Muscle of leg (tissue), 11 donors: ENCODE measurements around the gene IL6R. TPM values are rescaled to one million over a fixed set of nuclear protein-coding genes. Genes with fewer than 3 reads are reported as not detected.
"Not testable (repeated sequence)": the region's sequence is repeated elsewhere in the genome, so short reads cannot be mapped to it uniquely, and the experiment has no call there.

Experiments
- DNase-seq: peaks from one replicate; pipeline ENCODE4 v3.0.0; 2013
- H3K27ac ChIP-seq: one replicate; pipeline ENCODE4 v1.5.1; 2013; ENCODE audit warnings: mild to moderate bottlenecking, low read length, control low read depth
- H3K27me3 ChIP-seq: one replicate; pipeline ENCODE4 v1.6.1; 2013; ENCODE audit warnings: low read length; ENCODE audit not compliant: control insufficient read depth, insufficient read depth
- H3K36me3 ChIP-seq: one replicate; pipeline ENCODE4 v1.6.1; 2013; ENCODE audit warnings: low read length; ENCODE audit not compliant: control insufficient read depth, insufficient read depth
- H3K4me1 ChIP-seq: one replicate; pipeline ENCODE4 v1.6.1; 2013; ENCODE audit warnings: low read length; ENCODE audit not compliant: control insufficient read depth, insufficient read depth
- H3K4me3 ChIP-seq: one replicate; pipeline ENCODE4 v1.5.1; 2013; ENCODE audit warnings: low read length, control low read depth
- H3K9me3 ChIP-seq: replicated peaks from 2 replicates; pipeline ENCODE4 v1.6.1; 2013; ENCODE audit warnings: low read depth, low read length; ENCODE audit not compliant: control insufficient read depth
- WGBS: methylation state at CpG from one replicate; pipeline ENCODE4 v1.1.5; 2013; ENCODE audit warnings: missing lambda C conversion rate; ENCODE audit not compliant: insufficient coverage; 5-methylcytosine and 5-hydroxymethylcytosine counted together
- polyA plus RNA-seq, 8 donors: library from polyadenylated mRNA; unstranded; fragments of 120-200 nt; gene quantifications; one replicate each; pipeline versions ENCODE4 v1.2.1 to v1.2.3, GENCODE V29; 2013; ENCODE audit warnings: inconsistent platforms in 1 of 8, low replicate concordance in 1 of 8; ENCODE audit not compliant: insufficient read length in 8 of 8, insufficient read depth in 1 of 8
- total RNA-seq: library from RNA; stranded (reverse); fragments of 120-200 nt; gene quantifications from one replicate; pipeline ENCODE4 v1.2.4, GENCODE V29; 2013

The IL6R gene
- total and polyA plus RNA-seq, 9 donors, result 2.7 to 7.6 (median 5.2) TPM

DNA sequence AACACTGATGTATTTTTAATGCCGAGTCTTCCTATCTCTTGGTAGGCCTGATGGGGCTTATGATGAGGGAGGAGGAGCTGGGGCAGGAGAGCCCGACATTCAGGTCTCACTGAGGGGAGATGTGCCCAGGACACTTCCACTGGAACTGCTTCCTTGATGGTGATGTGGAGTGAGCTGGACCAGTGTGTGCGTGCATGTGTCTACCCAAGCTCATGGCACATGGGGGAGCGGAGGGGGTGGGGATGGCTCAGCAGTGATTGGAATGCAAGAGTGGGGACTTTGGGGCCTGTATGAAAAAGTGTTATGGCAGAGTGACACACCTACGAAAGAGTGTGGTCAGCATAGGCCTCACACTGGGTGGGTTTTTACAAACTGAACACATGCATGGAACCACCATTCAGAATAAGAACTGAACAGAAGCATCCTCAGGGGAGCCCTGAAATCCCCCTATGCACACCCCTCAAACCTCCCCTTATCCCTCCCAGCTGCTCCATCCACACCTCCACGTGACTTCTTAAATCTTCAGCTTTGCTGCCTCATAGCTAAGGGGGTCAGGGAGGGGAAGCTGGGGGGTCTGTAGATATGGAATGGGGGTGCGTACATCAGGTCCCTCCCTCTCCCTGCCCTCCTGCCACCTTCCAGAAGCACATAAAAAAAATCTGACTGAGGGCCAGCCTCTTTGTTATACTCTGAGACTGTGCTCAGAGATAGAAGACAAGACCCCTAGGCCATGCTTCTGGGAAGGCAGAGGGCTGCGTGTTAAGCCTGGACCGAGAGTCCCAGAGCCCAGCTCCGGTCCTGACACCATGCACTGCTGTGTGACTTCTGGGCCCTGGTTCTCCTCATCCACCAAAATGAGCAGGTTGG, 11.6 kb downstream of the IL6R start:
- Histone ChIP-seq H3K36me3 (no peaks in the 10 kb centered on the region), H3K27me3 (no peaks in the 10 kb centered on the region), H3K9me3 (no peaks in the 10 kb centered on the region), H3K4me1 (peaks cover 35% of the 10 kb centered on the region), H3K27ac (no peak overlapping the region), H3K4me3 (no peak overlapping the region)
- 80% methylated on average over 8 of the region's 10 CpGs for WGBS
- no peak for DNase-seq

DNA sequence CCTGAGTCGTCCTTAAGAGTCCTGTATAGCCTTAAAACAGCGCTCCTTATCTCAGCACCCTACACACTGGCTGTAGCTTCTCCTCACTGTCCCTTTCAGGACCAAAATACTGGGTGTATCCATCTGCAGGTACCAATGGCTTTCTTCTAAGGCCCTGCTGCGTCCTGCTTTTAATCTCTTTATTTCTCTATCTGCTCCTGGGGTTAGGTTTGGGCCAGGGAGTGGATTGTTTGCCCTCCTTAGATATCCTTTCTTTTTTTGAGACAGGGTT, 12.1 kb downstream of the IL6R start:
- no peaks in the 10 kb centered on the region for H3K36me3 ChIP-seq
- DNase-seq, result no peak
- H3K9me3 ChIP-seq, result no peaks in the 10 kb centered on the region
- no peaks in the 10 kb centered on the region for H3K27me3 ChIP-seq
- H3K4me1 ChIP-seq, result peaks cover 35% of the 10 kb centered on the region
- 88% methylated on average over 2 of the region's 3 CpGs for WGBS
- no peak overlapping the region for H3K27ac ChIP-seq
- H3K4me3 ChIP-seq, result no peak overlapping the region

DNA sequence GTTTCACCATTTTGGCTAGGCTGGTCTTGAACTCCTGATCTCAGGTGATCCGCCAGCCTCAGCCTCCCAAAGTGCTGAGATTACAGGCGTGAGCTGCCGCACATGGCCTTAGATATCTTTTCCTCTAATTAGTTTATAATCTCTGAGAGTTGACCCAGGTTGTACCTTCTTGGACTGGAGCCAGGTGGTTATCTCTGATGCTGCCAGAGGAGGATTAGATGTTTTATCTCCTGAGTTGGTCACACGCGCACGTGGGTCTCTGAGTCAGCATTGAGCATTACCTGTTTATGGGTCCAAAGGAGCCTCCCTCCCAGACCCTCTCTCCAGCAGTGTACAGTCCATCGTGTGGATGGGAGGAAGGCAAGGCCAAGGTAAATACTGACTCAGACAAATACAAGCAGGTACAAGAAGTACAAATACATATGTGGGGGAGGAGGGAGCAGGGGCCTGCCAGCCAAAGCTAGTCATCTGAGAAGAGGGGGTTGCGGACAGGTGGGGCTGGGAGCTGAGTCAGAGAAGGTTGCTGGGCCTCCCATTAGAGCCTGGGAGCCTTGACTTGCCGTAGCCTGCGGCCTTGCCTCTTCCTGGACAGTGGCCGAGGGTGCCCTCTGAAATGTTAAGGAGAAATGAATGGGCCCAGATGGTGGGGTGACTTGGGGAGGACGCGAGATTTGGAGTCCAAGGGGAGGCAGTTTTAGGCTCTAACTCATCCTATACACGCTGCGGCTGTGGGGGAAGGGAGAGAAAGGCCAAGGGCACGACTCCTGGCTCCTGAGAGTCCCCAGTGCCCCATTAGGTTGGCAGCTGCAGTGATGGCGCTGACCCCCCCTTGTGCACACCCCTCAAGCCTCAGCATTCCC, 13.1 kb downstream of the IL6R start:
- no peak overlapping the region for H3K4me3 ChIP-seq
- H3K36me3 ChIP-seq, result no peaks in the 10 kb centered on the region
- no peaks in the 10 kb centered on the region for H3K9me3 ChIP-seq
- peak overlapping the region; percentile 80 for H3K27ac ChIP-seq
- H3K4me1 ChIP-seq, result peaks cover 37% of the 10 kb centered on the region
- H3K27me3 ChIP-seq, result no peaks in the 10 kb centered on the region
- WGBS, result 87% methylated on average over 5 of the region's 17 CpGs
- no peak for DNase-seq

DNA sequence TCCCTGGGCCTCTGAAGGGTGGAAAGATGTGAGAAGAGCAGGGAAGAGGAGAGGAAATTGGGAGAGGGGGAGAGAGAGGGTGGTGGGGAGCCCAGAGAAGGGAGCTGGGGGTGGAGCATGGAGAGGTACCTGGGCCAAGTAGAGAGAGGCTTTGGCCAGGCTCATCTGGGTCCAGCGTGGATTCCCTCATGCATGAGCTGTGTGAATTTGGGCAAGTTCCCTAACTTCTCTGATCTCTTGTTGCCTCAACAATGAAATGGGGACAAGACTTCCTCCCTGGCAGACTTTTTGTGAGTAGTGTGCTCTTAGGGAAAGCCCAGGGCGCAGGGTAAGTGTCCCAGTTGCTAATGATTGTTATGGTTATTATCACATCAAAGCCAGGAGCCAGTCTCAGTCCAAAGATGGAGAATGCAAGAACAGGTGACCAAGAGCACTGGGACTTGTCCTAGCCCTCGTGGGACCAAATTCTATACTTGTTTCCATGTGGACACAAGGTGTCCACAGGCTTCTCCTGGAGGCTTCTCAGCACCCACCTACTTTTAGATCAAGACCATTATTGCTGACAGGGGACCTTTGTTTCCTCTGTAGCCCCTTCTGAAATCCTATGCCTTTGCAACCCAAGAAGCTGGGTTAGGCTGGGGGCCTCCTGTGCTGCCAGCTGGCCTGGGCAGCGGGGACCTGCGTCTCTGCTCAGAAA, 13.9 kb downstream of the IL6R start:
- Histone ChIP-seq H3K4me1 (peaks cover 41% of the 10 kb centered on the region), H3K4me3 (no peak overlapping the region)

DNA sequence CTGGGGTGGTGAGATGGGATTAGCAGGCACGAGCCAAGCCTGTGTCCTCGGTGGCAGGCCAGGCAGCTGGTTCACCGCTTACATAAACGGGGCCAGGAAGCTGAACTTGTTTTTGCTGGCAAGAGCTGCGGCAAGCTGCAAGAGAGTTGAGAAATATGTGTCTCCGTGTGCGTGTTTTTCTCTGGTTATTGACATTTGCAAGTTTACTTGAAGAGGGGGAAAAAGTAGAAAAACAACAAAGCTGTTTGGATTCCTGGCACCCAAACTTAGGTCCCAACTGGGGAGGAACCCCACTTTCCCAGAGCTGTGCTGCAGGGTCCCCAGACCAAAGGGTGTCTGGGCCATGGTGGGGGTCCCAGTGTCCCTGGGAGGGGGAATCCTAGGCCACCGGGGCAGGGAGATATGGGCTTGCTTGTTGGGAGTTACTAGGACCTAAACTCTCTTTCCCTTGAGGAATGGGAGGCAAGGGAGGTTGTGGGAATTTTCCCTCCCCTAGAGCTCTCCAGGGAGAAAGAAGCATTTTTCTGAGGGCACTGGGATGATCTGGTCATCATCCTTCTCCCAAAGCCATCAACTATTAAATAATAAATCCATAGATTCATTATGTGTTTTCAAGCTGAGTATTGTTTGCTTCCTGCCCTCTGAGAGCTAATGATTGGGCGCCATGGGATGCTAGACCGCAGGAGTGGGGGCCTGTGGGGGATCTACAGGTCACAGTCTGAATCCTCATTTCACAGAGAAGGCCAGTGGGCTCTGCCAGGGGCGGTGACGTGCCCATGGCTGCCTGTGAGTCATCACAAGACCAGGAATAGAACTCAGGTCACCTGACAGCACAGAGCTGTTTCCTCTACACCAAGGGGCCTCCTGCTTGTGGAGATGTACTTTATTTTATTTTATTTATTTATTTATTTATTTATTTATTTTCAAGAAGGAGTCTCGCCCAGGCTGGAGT, 14.8 kb downstream of the IL6R start:
- 21% methylated on average over 11 of the region's 13 CpGs for WGBS

More for the DNA sequence above, 13.9 kb downstream of the IL6R start:
- Histone ChIP-seq H3K9me3 (no peaks in the 10 kb centered on the region), H3K27me3 (peaks cover 2% of the 10 kb centered on the region), H3K27ac (peak overlapping the region; percentile 80), H3K36me3 (no peaks in the 10 kb centered on the region)
- WGBS, result 25% methylated on average over 3 of the region's 5 CpGs
- no peak for DNase-seq

DNA sequence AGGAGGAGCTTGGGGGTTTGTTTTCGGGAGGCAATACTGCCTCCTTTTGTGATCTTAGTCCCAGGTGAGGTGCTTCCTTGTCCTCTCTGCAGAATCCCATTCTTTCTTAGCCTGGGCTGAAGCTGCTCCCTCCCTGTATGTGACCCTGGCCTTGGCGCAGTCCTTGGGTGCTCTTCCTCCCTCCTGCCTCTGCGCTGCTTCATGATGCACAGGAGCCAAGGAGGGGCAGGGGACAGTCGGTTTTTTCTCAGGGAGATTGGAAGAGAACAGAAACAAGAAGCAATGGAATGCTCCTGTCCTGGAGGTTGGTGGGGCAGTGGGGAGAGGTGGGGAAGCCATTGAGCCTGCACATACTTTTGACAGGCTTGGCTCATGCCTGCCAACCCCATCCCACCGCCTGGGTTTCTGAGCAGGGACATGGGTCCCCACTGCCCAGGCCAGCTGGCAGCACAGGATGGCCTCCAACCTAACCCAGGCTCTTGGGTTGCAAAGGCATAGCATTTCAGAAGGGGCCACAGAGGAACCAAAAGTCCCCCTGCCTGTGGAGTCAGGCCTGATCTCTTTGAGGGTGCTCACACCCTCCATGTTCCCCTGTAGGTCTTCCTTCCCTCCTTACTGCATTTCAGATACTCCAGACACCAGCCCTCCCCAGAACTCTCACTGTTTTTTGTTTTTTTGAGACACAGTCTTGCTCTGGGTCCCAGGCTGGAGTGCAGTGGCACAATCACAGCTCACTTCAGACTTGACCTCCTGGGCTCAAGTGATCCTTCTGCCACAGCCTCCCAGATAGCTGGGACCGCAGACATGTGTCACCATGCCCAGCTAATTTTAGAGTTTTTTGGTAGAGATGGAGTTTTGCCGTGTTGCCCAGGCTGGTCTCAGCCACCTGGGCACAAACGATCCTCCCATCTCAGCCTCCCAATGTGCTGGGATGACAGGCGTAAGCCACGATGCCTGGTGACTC, 16.1 kb downstream of the IL6R start:
- no peaks in the 10 kb centered on the region for H3K9me3 ChIP-seq
- DNase-seq, result no peak
- peaks cover 44% of the 10 kb centered on the region for H3K4me1 ChIP-seq
- 93% methylated on average over 4 of the region's 10 CpGs for WGBS
- peaks cover 2% of the 10 kb centered on the region for H3K27me3 ChIP-seq
- no peaks in the 10 kb centered on the region for H3K36me3 ChIP-seq
- no peak overlapping the region for H3K27ac ChIP-seq
- no peak overlapping the region for H3K4me3 ChIP-seq

More for the DNA sequence above, 14.8 kb downstream of the IL6R start:
- H3K4me1 ChIP-seq, result peaks cover 44% of the 10 kb centered on the region
- peak overlapping the region; percentile 80 for H3K27ac ChIP-seq
- H3K27me3 ChIP-seq, result peaks cover 2% of the 10 kb centered on the region
- H3K9me3 ChIP-seq, result no peaks in the 10 kb centered on the region
- peak; percentile 89 for DNase-seq
- H3K36me3 ChIP-seq, result no peaks in the 10 kb centered on the region
- H3K4me3 ChIP-seq, result no peak overlapping the region

DNA sequence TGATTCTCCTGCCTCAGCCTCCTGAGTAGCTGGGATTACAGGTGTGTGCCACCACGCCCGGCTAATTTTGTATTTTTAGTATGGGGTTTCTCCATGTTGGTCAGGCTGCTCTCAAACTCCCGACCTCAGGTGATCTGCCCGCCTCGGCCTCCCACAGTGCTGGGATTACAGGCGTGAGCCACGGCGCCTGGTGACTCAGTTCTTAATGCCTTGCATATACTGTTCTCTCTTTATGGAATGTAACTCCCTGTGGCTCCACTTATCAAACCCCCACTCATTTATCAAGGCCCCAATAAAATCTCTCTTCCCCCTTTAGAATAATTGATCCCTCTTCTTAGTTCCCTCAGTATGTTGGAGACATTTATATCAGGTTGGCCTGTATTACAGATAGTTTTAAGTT, 16.9 kb downstream of the IL6R start:
- 94% methylated on average over 6 of the region's 8 CpGs for WGBS
- peaks cover 44% of the 10 kb centered on the region for H3K4me1 ChIP-seq
- H3K36me3 ChIP-seq, H3K27me3 ChIP-seq, H3K9me3 ChIP-seq, DNase-seq, H3K27ac ChIP-seq, H3K4me3 ChIP-seq: not testable (repeated sequence)

DNA sequence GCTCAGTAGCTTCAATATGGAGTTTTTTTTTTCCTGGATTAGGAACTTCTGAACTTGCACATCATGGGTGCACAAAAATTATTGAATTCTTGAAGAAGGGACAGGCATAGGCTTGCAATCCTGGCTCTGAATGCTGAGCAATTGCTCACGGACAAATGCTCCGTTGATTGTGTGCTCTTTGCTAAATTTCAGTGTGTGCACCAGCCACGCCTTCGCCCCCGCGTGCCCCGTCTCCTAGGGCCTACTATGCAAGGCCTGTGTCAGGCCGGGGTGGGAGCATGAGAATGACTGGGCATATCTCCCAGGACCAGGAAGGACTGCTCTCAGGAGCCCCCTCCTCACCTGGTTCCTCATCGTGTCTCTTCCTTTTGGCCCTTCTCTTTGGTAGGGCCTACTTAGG, 17.4 kb downstream of the IL6R start:
- no peak for DNase-seq
- H3K27ac ChIP-seq, result no peak overlapping the region
- WGBS, result 83% methylated on average over 8 of the region's 9 CpGs
- H3K27me3 ChIP-seq, result peaks cover 2% of the 10 kb centered on the region
- H3K4me3 ChIP-seq, result no peak overlapping the region
- no peaks in the 10 kb centered on the region for H3K36me3 ChIP-seq
- peaks cover 49% of the 10 kb centered on the region for H3K4me1 ChIP-seq
- H3K9me3 ChIP-seq, result no peaks in the 10 kb centered on the region
